B cell (primary cell): ENCODE results near the gene GPR89A. TPM values are rescaled to one million over a fixed set of nuclear protein-coding genes. Genes with fewer than 3 reads are reported as not detected.

Experiments used
- ATAC-seq: fragments of 200-7000 bp; cut with Tn5 transposase; one replicate; pipeline ENCODE4 v1.10.0; 2021; ENCODE audit warnings: low read depth, mild to moderate bottlenecking, moderate number of reproducible peaks, moderate library complexity
- CTCF ChIA-PET: fragments of 350-600 bp; sonication (Branson Sonifier 250); formaldehyde crosslinking; loops from one replicate; lab custom pipeline; 2021; ENCODE audit warnings: antibody characterized with exemption, inconsistent platforms; lab: Charles Lee
- POLR2A ChIA-PET: fragments of 350-600 bp; sonication (Branson Sonifier 250); formaldehyde crosslinking; loops from one replicate; lab custom pipeline; 2021; ENCODE audit warnings: antibody characterized with exemption; lab: Charles Lee
- DNase-seq: peaks from one replicate; pipeline ENCODE4 v3.0.0; 2013
- H2AFZ ChIP-seq: 2 replicates; pipeline ENCODE4 v1.6.1; 2012; ENCODE audit warnings: mild to moderate bottlenecking, low read depth, low read length; ENCODE audit not compliant: insufficient read depth, poor library complexity, severe bottlenecking
- H3K27ac ChIP-seq, 2 donors: 1 replicate in 1 of 2; 2 replicates in 1 of 2; pipeline ENCODE4 v1.5.1; 2012 to 2013; ENCODE audit warnings: low read length in 2 of 2, mild to moderate bottlenecking in 2 of 2, moderate library complexity in 1 of 2
- H3K27me3 ChIP-seq, 4 experiments: fragments of 200-600 bp in 1 of 4; sonication (generic) in 1 of 4; replicated peaks in 1 of 4; 1 replicate in 2 of 4; 2 replicates in 2 of 4; pipeline versions ENCODE4 v1.6.1 to v1.7.0; 2013 to 2016; ENCODE audit warnings: low read length in 3 of 4, mild to moderate bottlenecking in 2 of 4, mixed read lengths in 1 of 4, moderate library complexity in 1 of 4; ENCODE audit not compliant: insufficient read depth in 4 of 4, control insufficient read depth in 3 of 4; ENCODE audit errors: control extremely low read depth in 1 of 4
- H3K36me3 ChIP-seq, 2 experiments: replicated peaks in 1 of 2; 1 replicate in 1 of 2; 2 replicates in 1 of 2; pipeline versions ENCODE4 v1.6.1 to v1.7.1; 2013; ENCODE audit warnings: low read length in 1 of 2; ENCODE audit not compliant: insufficient read depth in 2 of 2, control insufficient read depth in 1 of 2; ENCODE audit errors: control extremely low read depth in 1 of 2, extremely low read depth in 1 of 2
- H3K4me1 ChIP-seq, 2 donors: fragments of 200-600 bp in 1 of 2; sonication (generic) in 1 of 2; 1 replicate in 1 of 2; 2 replicates in 1 of 2; pipeline versions ENCODE4 v1.5.1 to v1.6.1; 2013 to 2017; ENCODE audit warnings: low read length in 2 of 2; ENCODE audit not compliant: control insufficient read depth in 2 of 2, insufficient read depth in 2 of 2
- H3K4me2 ChIP-seq: replicated peaks from 2 replicates; pipeline ENCODE3; 2012; ENCODE audit warnings: mild to moderate bottlenecking, low read depth, low read length; ENCODE audit not compliant: poor library complexity, severe bottlenecking
- H3K4me3 ChIP-seq, 5 experiments: fragments of 200-600 bp in 1 of 5; sonication (generic) in 1 of 5; 1 replicate in 3 of 5; 2 replicates in 2 of 5; pipeline versions ENCODE4 v1.5.1 to v1.7.0; 2011 to 2016; ENCODE audit warnings: low read length in 4 of 5, mild to moderate bottlenecking in 4 of 5, low read depth in 2 of 5, control low read depth in 1 of 5, moderate library complexity in 1 of 5; ENCODE audit not compliant: insufficient read depth in 1 of 5; ENCODE audit errors: control extremely low read depth in 1 of 5, extremely low read depth in 1 of 5
- H3K79me2 ChIP-seq: fragments of 200-600 bp; sonication (generic); one replicate; pipeline ENCODE4 v1.6.0; 2016; ENCODE audit warnings: low read length; ENCODE audit not compliant: control insufficient read depth, insufficient read depth
- H3K9ac ChIP-seq: fragments of 200-600 bp; sonication (generic); 2 replicates; pipeline ENCODE4 v1.6.1; 2017; ENCODE audit warnings: mild to moderate bottlenecking, low read length, moderate library complexity
- H3K9me3 ChIP-seq, 3 donors: one replicate each; pipeline versions ENCODE4 v1.6.1 to v1.7.1; 2013; ENCODE audit warnings: low read length in 2 of 3; ENCODE audit not compliant: control insufficient read depth in 2 of 3, insufficient read depth in 1 of 3; ENCODE audit errors: control extremely low read depth in 1 of 3
- H4K20me1 ChIP-seq: 2 replicates; pipeline ENCODE4 v1.6.0; 2012; ENCODE audit warnings: mild to moderate bottlenecking, low read length; ENCODE audit not compliant: insufficient read depth, control insufficient read depth, poor library complexity, severe bottlenecking
- H3K27ac Mint-ChIP-seq: one replicate; pipeline ENCODE4 v1.8.0; 2021; ENCODE audit warnings: mixed read lengths
- H3K27me3 Mint-ChIP-seq: one replicate; pipeline ENCODE4 v1.8.0; 2021; ENCODE audit warnings: mixed read lengths
- H3K4me1 Mint-ChIP-seq: one replicate; pipeline ENCODE4 v1.8.0; 2021; ENCODE audit warnings: mixed read lengths
- H3K4me3 Mint-ChIP-seq: one replicate; pipeline ENCODE4 v1.8.0; 2021; ENCODE audit warnings: mixed read lengths
- H3K9me3 Mint-ChIP-seq: one replicate; pipeline ENCODE4 v1.8.0; 2022; ENCODE audit warnings: mixed read lengths; ENCODE audit not compliant: insufficient read depth
- CTCF ChIP-seq: fragments of 200-600 bp; IDR thresholded peaks from one replicate; pipeline ENCODE4 v1.8.0; 2022; ENCODE audit warnings: antibody characterized with exemption, mild to moderate bottlenecking
- EZH2 ChIP-seq: IDR thresholded peaks from 2 replicates; pipeline ENCODE4 v1.6.1; 2012; ENCODE audit warnings: borderline replicate concordance, low read depth, mild to moderate bottlenecking, moderate library complexity, low read length; ENCODE audit not compliant: insufficient read depth, poor library complexity, severe bottlenecking
- WGBS: methylation state at CpG from one replicate; pipeline ENCODE4 v1.1.5; 2013; ENCODE audit warnings: missing lambda C conversion rate; ENCODE audit not compliant: insufficient coverage; 5-methylcytosine and 5-hydroxymethylcytosine counted together
- intact Hi-C: fragments of 100-400 bp; cut with micrococcal nuclease; formaldehyde crosslinking; loops from one replicate; pipeline ENCODE4 v1.10.0; 2022
- polyA plus RNA-seq: library from polyadenylated mRNA; depleted of rRNA; stranded (reverse); fragments of >200 nt; gene quantifications from 2 replicates; pipeline ENCODE4 v1.2.3, GENCODE V29; 2012
- total RNA-seq, 2 donors: library from RNA; stranded (reverse); fragments of 120-200 nt in 1 of 2; gene quantifications; 1 replicate in 1 of 2; 2 replicates in 1 of 2; pipeline versions ENCODE4 v1.2.3 to v1.2.4, GENCODE V29; 2013 to 2022

The GPR89A gene
- total and polyA plus RNA-seq, 2 donors (not counting 1 experiment from before 2014, with no cell fraction given), result 11.4 to 46.8 TPM

GRCh38 chr1:145714524-145715111 lies 106.8 kb downstream of the GPR89A start:
- Mint-ChIP-seq H3K4me3 (no peak overlapping the region), H3K4me1 (no peaks in the 10 kb centered on the region), H3K27me3 (peaks cover under 1% of the 10 kb centered on the region), H3K9me3 (no peaks in the 10 kb centered on the region), H3K27ac (no peak overlapping the region)
- no peaks in the 10 kb centered on the region for H3K27me3 ChIP-seq
- no peaks in the 10 kb centered on the region for H3K79me2 ChIP-seq
- TF ChIP-seq CTCF, result no peak
- TF ChIP-seq EZH2, result no peak
- CTCF ChIA-PET, result interaction anchor here (0.6 kb wide), 1 partner anchor 12 kb away, joined by 3 read pairs; no protein-coding TSS in a partner anchor
- intact Hi-C loops, result no loop called here
- no peak overlapping the region for H3K4me3 ChIP-seq
- 96% methylated on average over 5 of the region's 6 CpGs for WGBS
- H4K20me1 ChIP-seq, result no peaks in the 10 kb centered on the region
- H3K36me3 ChIP-seq, result no peaks in the 10 kb centered on the region
- H3K9me3 ChIP-seq, result no peaks in the 10 kb centered on the region
- no peak for ATAC-seq
- no peak for DNase-seq
- no peaks in the 10 kb centered on the region for H3K4me1 ChIP-seq
- H2AFZ ChIP-seq, result no peak overlapping the region
- POLR2A ChIA-PET, result no interaction called here
- H3K27ac ChIP-seq, result no peak overlapping the region
- no peak overlapping the region for H3K4me2 ChIP-seq
- no peak overlapping the region for H3K9ac ChIP-seq

GRCh38 chr1:145716641-145717345 lies 109.0 kb downstream of the GPR89A start:
- Histone ChIP-seq H3K9me3 (peaks cover 0 to 4% (median 0%) of the 10 kb centered on the region in 3 donors), H4K20me1 (no peaks in the 10 kb centered on the region), H3K9ac (no peak overlapping the region), H3K4me3 (no peak overlapping the region), H3K36me3 (no peaks in the 10 kb centered on the region), H3K4me1 (peaks cover 10% of the 10 kb centered on the region in 2 donors), H2AFZ (no peak overlapping the region), H3K27ac (no peak overlapping the region), H3K4me2 (no peak overlapping the region), H3K79me2 (no peaks in the 10 kb centered on the region), H3K27me3 (peaks cover 0 to 15% (median 8%) of the 10 kb centered on the region in 4 experiments)
- intact Hi-C loops, result no loop called here
- 93% methylated on average over 9 of the region's 10 CpGs for WGBS
- POLR2A ChIA-PET, result no interaction called here
- TF ChIP-seq CTCF (no peak), EZH2 (no peak)
- CTCF ChIA-PET, result no interaction called here
- Mint-ChIP-seq H3K27me3 (peaks cover 11% of the 10 kb centered on the region), H3K27ac (no peak overlapping the region), H3K4me3 (no peak overlapping the region), H3K4me1 (peaks cover 9% of the 10 kb centered on the region), H3K9me3 (no peaks in the 10 kb centered on the region)
- DNase-seq (no peak), ATAC-seq (no peak)
